Liver (tissue), 9 donors: Measurements from ENCODE around the gene DDIAS. TPM values are rescaled to one million over a fixed set of nuclear protein-coding genes. Genes with fewer than 3 reads are reported as not detected.

Source experiments
- DNase-seq: peaks from one replicate; pipeline ENCODE4 v3.0.0-alpha.2; 2017; ENCODE audit warnings: low spot score
- H3K27ac ChIP-seq, 2 donors: one replicate each; pipeline ENCODE4 v1.7.0; 2013; ENCODE audit warnings: inconsistent platforms in 2 of 2, low read length in 2 of 2, control low read depth in 1 of 2, low read depth in 1 of 2, mild to moderate bottlenecking in 1 of 2
- H3K27me3 ChIP-seq, 4 donors: one replicate each; pipeline versions ENCODE4 v1.6.1 to v1.7.0; 2013; ENCODE audit warnings: low read length in 3 of 4, inconsistent platforms in 1 of 4, mild to moderate bottlenecking in 1 of 4, moderate library complexity in 1 of 4; ENCODE audit not compliant: control insufficient read depth in 4 of 4, insufficient read depth in 4 of 4
- H3K36me3 ChIP-seq, 4 donors: one replicate each; pipeline versions ENCODE4 v1.6.1 to v1.7.0; 2013; ENCODE audit warnings: low read length in 3 of 4, mild to moderate bottlenecking in 3 of 4, low read depth in 1 of 4, moderate library complexity in 1 of 4; ENCODE audit not compliant: control insufficient read depth in 4 of 4, insufficient read depth in 3 of 4
- H3K4me1 ChIP-seq, 4 donors: one replicate each; pipeline versions ENCODE4 v1.6.1 to v1.7.0; 2013; ENCODE audit warnings: low read length in 3 of 4, mild to moderate bottlenecking in 3 of 4, moderate library complexity in 1 of 4; ENCODE audit not compliant: control insufficient read depth in 4 of 4, insufficient read depth in 4 of 4
- H3K4me3 ChIP-seq, 3 donors: one replicate each; pipeline versions ENCODE4 v1.6.1 to v1.7.0; 2013; ENCODE audit warnings: low read length in 3 of 3, control low read depth in 1 of 3, low read depth in 1 of 3, mild to moderate bottlenecking in 1 of 3
- H3K9ac ChIP-seq, 2 donors: one replicate each; pipeline ENCODE4 v1.7.0; 2013; ENCODE audit warnings: low read length in 2 of 2, mild to moderate bottlenecking in 2 of 2, moderate library complexity in 2 of 2, control low read depth in 1 of 2, low read depth in 1 of 2
- H3K9me3 ChIP-seq, 4 donors: one replicate each; pipeline versions ENCODE4 v1.6.1 to v1.7.0; 2013; ENCODE audit warnings: low read length in 3 of 4; ENCODE audit not compliant: control insufficient read depth in 4 of 4
- EGR1 ChIP-seq, 2 donors: IDR thresholded peaks; 2 replicates each; pipeline ENCODE4 v1.6.1; 2016 to 2018; ENCODE audit warnings: antibody characterized with exemption in 2 of 2, low read depth in 2 of 2
- FOXA1 ChIP-seq: IDR thresholded peaks from 2 replicates; pipeline ENCODE4 v1.6.1; 2016; ENCODE audit warnings: antibody characterized with exemption
- FOXA2 ChIP-seq: IDR thresholded peaks from 2 replicates; pipeline ENCODE4 v1.6.1; 2016; ENCODE audit warnings: antibody characterized with exemption
- GABPA ChIP-seq, 2 donors: IDR thresholded peaks in 1 of 2; conservative IDR thresholded peaks in 1 of 2; 2 replicates each; pipeline ENCODE4 v1.6.1; 2016; ENCODE audit warnings: antibody characterized with exemption in 2 of 2, mild to moderate bottlenecking in 1 of 2, moderate library complexity in 1 of 2
- HNF4A ChIP-seq, 2 donors: conservative IDR thresholded peaks; 2 replicates each; pipeline ENCODE4 v1.6.1; 2016; ENCODE audit warnings: antibody characterized with exemption in 2 of 2, mild to moderate bottlenecking in 2 of 2
- NR2F2 ChIP-seq: IDR thresholded peaks from 2 replicates; pipeline ENCODE4 v1.6.1; 2016; ENCODE audit warnings: antibody characterized with exemption
- RAD21 ChIP-seq, 2 donors: IDR thresholded peaks; 2 replicates each; pipeline ENCODE4 v1.6.1; 2016; ENCODE audit warnings: antibody characterized with exemption in 2 of 2, mild to moderate bottlenecking in 2 of 2
- REST ChIP-seq: IDR thresholded peaks from 2 replicates; pipeline ENCODE4 v1.6.1; 2016; ENCODE audit warnings: antibody characterized with exemption, mild to moderate bottlenecking
- RXRA ChIP-seq, 2 donors: IDR thresholded peaks; 2 replicates each; pipeline ENCODE4 v1.6.1; 2017 to 2018; ENCODE audit warnings: antibody characterized with exemption in 2 of 2, mild to moderate bottlenecking in 1 of 2
- SP1 ChIP-seq: IDR thresholded peaks from 2 replicates; pipeline ENCODE4 v1.6.1; 2018; ENCODE audit warnings: antibody characterized with exemption, mild to moderate bottlenecking
- TAF1 ChIP-seq: conservative IDR thresholded peaks from 2 replicates; pipeline ENCODE4 v1.6.1; 2016; ENCODE audit warnings: antibody characterized with exemption, mild to moderate bottlenecking
- YY1 ChIP-seq: IDR thresholded peaks from 2 replicates; pipeline ENCODE4 v1.6.1; 2016; ENCODE audit warnings: antibody characterized with exemption, mild to moderate bottlenecking
- WGBS: extraction: QIAGEN DNeasy Blood & Tissue Kit; methylation state at CpG from one replicate; pipeline ENCODE4 v1.1.7; 2013; 5-methylcytosine and 5-hydroxymethylcytosine counted together
- polyA plus RNA-seq, 2 donors: library from polyadenylated mRNA; stranded (reverse) in 1 of 2; unstranded in 1 of 2; fragments of 200-250 nt in 1 of 2; fragments of >200 nt in 1 of 2; fragmentation: Nextera tagmentation in 1 of 2; extraction: Ambion mirVana in 1 of 2; gene quantifications; one replicate each; pipeline versions ENCODE4 v1.2.1 to v1.2.3, GENCODE V29; 2013 to 2015
- total RNA-seq, 2 donors: library from RNA; depleted of rRNA; stranded (reverse); fragments of >200 nt; gene quantifications; one replicate each; pipeline ENCODE4 v1.2.3, GENCODE V29; 2014
- TF ChIP-seq, protein P1 (sequence below): fragments of 150-350 bp; IDR thresholded peaks from 2 replicates; pipeline ENCODE4 v1.5.1; 2017; ENCODE audit warnings: improper control_type of control experiment, low read depth, low read length; ENCODE audit not compliant: missing input control
- TF ChIP-seq, protein P2 (sequence below): IDR thresholded peaks from 2 replicates; pipeline ENCODE4 v1.6.1; 2016; ENCODE audit warnings: antibody characterized with exemption
- TF ChIP-seq, protein P3 (sequence below): IDR thresholded peaks from 2 replicates; pipeline ENCODE4 v1.6.1; 2016; ENCODE audit warnings: antibody characterized with exemption
- donor health status: healthy.
- donor health status: healthy.
- donor health status: healthy.
- donor health status: healthy.
- donor health status: healthy.

Gene DDIAS
- total and polyA plus RNA-seq, 4 donors: 0.25 to 8.4 (median 0.47) TPM

DNA sequence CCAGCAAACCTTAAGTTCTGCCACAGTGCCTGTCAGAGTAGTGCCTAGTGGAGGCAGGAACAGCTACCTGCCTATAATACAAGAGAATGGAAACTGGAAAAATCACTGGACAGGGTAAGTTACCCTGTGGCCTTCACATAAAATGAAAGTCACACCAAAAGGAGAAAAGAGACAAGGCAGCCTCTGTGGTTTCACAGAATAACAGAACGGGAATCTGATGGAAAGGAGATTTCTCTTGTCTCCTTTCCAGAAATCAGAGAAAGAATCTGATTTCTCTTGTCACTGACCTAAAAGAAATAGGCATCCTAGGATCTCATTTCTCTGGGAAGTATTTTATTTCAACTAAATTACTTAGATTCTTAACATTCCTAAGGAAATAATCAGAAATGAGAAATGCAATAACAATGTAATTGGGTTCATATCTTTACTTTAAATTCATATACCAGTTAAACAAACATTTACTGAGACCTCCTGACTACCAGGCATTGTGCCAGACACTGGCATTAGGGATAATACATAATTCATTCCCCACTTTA, 42.9 kb upstream of the DDIAS start:
- 80% methylated on average over 1 of the region's 1 CpG for WGBS
- Histone ChIP-seq H3K9ac (no peak overlapping the region), H3K27ac (no peak overlapping the region), H3K27me3 (no peaks in the 10 kb centered on the region), H3K36me3 (no peaks in the 10 kb centered on the region), H3K9me3 (peaks cover 0 to 2% (median 0%) of the 10 kb centered on the region in 4 donors), H3K4me1 (no peaks in the 10 kb centered on the region), H3K4me3 (no peak overlapping the region)
- DNase-seq: no peak
- TF ChIP-seq, protein P1, sequence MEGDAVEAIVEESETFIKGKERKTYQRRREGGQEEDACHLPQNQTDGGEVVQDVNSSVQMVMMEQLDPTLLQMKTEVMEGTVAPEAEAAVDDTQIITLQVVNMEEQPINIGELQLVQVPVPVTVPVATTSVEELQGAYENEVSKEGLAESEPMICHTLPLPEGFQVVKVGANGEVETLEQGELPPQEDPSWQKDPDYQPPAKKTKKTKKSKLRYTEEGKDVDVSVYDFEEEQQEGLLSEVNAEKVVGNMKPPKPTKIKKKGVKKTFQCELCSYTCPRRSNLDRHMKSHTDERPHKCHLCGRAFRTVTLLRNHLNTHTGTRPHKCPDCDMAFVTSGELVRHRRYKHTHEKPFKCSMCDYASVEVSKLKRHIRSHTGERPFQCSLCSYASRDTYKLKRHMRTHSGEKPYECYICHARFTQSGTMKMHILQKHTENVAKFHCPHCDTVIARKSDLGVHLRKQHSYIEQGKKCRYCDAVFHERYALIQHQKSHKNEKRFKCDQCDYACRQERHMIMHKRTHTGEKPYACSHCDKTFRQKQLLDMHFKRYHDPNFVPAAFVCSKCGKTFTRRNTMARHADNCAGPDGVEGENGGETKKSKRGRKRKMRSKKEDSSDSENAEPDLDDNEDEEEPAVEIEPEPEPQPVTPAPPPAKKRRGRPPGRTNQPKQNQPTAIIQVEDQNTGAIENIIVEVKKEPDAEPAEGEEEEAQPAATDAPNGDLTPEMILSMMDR: no peak
- TF ChIP-seq SP1 (no peak), EGR1 (IDR thresholded peaks at IDR 0.05; ENCODE audit: low read depth in 2 of 2) (no peak), REST (no peak), FOXA1 (no peak), RXRA (IDR thresholded peaks at IDR 0.05) (no peak), RAD21 (IDR thresholded peaks at IDR 0.05) (no peak), NR2F2 (no peak), FOXA2 (no peak), GABPA (IDR thresholded peaks at IDR 0.05 in 1 of 2, conservative IDR thresholded peaks at IDR 0.05 in 1 of 2) (no peak), TAF1 (no peak)
- TF ChIP-seq, protein P2, sequence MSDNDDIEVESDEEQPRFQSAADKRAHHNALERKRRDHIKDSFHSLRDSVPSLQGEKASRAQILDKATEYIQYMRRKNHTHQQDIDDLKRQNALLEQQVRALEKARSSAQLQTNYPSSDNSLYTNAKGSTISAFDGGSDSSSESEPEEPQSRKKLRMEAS: no peak
- TF ChIP-seq, protein P3, sequence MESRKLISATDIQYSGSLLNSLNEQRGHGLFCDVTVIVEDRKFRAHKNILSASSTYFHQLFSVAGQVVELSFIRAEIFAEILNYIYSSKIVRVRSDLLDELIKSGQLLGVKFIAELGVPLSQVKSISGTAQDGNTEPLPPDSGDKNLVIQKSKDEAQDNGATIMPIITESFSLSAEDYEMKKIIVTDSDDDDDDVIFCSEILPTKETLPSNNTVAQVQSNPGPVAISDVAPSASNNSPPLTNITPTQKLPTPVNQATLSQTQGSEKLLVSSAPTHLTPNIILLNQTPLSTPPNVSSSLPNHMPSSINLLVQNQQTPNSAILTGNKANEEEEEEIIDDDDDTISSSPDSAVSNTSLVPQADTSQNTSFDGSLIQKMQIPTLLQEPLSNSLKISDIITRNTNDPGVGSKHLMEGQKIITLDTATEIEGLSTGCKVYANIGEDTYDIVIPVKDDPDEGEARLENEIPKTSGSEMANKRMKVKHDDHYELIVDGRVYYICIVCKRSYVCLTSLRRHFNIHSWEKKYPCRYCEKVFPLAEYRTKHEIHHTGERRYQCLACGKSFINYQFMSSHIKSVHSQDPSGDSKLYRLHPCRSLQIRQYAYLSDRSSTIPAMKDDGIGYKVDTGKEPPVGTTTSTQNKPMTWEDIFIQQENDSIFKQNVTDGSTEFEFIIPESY: no peak

DNA sequence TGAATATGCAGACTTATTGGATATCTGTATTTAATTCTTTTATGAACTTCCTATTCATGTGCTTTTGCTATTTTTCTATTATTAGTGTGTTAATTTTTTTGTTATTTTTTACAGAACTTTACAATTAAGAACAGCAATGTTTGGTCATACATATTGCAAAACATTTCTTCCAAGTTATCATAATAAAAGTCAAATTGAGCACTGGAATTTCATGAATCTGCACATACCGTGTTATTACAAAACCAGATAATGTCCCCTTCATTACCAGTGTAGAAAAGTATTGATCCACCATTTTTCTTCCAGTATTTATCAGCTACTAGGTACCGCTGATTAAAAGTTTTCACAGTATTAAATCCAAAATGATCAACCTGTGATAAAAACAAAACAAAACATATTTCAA, 41.8 kb upstream of the DDIAS start:
- Histone ChIP-seq H3K36me3 (no peaks in the 10 kb centered on the region), H3K27me3 (no peaks in the 10 kb centered on the region), H3K9me3 (no peaks in the 10 kb centered on the region), H3K27ac (no peak overlapping the region), H3K4me1 (peaks cover under 1 to 6% (median 4%) of the 10 kb centered on the region in 4 donors), H3K9ac (no peak overlapping the region), H3K4me3 (no peak overlapping the region)
- no peak for DNase-seq
- WGBS: 93% methylated on average over 2 of the region's 2 CpGs
- TF ChIP-seq, protein P1: no peak
- TF ChIP-seq HNF4A (conservative IDR thresholded peaks at IDR 0.05) (no peak), YY1 (no peak)
- TF ChIP-seq, protein P3: no peak
